Activated CD4-positive, alpha-beta T cell treated with anti-CD3 and anti-CD28 coated beads for 4 hours (primary cell): ENCODE results near the gene IPO4.

Experiments
- DNase-seq, 2 donors: peaks; one replicate each; pipeline ENCODE4 v3.0.0-alpha.2; 2020

The IPO4 gene

DNA sequence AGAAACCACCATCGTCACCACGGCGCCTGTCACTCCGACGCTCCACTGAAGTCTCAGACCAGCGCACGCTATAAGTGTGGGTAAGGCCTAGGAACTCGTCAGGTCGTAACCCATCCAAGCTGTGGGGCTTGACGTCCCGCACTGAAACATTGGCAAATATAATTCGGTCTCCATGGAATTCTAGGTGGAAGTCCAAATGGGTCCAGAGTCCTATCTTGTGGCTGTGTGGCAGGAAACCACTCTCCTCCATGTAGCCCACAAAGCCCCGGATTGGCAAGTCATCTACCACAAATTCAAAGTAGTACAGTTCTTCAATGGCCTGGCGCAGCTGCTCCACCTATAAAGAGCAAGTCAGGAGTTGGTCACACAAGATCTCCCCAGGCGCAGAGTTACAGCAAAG is 4.3 kb upstream of the IPO4 start:
- no peak for DNase-seq

DNA sequence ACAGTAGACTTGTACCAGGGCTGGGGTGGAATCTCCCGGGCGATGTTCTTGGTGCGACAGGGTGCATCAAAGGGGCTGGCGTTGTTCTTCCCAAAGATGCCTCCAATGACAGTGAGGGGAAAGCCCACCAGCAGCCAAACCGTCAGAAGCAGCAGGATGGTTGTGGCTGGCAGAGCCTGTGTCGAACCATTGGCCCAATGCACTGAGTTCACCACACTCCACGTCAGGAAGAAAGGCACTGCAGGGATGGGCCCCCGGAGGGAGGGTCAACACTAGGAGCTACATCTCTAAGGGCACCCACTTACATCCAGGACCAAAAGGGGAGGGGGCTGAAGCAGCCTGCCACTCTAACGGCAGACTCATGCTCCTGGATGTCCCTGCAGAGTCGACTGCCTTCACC is 1.8 kb upstream of the IPO4 start:
- DNase-seq = no peak

DNA sequence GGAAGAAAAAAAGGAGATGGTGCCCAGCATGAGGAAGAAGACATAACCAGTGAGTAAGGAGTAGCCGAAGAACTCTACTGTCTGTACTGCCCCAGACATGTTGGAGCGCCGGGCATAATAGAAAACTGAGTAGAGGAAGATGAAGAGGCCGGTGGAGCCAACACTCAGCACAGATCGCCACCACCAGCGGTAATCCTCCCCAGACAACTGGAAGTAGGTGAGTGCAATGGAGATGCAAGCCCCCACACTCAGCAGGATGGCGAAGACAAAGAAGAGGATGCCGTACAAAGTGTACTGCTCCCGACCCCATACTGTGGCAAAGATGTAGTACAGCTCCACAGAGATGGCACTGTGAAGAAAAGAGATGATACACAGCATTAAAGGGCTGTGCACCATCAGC is 844 bp upstream of the IPO4 start:
- no peak for DNase-seq

DNA sequence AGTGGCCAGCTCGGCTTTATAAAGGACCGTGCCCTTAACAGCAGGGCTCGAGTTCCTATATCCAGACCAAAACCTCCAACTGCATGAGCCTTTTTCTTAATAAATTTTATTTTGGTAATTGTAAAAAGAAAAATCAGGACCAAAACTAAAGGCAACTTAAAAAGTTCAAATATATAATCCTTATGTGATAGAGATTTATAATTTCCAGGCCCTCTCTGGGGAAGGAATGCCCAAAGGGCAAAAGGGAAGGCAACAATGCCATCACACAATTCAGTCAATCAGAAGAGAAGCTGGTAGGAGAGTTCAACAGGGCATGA is 401 bp upstream of the IPO4 start:
- no peak for DNase-seq

DNA sequence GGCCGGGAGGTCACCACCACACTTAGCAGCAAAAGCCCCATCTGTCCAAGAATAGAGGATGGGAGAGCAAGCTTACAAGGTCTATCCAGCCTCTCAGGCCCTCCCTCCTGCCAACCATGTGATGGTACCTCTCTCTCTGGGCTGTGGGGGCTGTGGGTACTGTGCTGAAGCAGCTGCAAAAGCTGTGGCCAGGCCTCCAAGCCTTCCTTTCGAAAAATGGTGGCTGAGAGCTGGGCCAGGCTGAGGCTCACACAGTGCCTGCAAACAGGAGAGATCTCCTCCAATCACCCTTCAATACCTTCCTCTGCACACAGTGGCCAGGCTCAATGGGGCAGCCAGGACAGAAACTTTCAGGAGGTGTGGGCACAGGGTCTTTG is 1.1 kb downstream of the IPO4 start:
- DNase-seq = no peak

DNA sequence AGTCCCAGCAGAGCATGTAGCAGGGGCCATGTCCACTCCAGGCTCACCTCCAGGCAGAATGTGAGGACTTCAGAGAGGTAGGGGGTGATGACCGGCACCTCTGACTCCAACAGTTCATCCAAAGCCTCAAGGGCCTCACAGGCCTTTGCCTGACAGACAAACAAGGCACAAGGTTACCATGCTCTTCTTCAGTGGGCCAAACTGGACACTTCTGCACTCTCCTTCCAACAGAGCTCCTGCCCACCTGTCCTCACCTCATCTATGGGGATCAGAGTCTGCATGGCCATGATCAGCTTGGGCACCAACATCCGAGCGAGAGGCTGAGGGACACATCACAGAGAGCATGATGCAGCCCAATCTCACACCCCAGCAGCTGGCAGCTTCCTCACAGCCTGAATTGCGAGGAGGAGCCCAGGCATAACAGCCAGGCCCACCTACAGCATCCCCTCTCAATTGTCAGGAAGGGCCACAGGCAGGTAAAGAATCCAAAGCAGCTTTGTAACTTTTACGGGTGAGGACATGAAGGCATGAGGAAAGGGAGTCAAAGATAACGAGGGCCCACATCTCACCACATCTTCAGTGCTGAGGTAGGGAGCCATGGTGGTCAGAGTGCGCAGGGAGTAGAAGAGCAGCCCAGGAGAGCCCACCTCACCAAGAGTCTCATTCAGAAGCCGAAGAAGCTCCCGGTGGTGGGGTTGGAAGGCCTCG is 1.6 kb downstream of the IPO4 start:
- no peak for DNase-seq

DNA sequence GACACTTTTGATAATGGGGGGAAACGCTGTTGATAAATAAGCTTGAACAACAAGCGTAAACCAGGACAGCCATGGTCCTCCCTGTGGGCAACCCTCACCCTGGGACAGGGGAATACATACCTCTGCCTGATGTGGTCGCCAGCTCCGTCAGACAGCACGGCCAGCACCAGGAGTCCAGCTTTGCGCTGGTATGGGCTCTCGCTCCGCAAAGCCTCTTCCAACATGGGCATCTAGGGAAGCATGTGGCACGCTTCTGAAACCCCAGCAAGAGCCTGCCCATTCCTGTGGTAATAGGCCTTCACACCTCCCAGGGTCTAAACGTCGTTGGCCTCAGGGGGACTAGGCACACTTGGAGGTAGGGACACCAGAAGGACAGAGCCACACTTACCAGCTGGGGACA is 2.9 kb downstream of the IPO4 start:
- DNase-seq = no peak

DNA sequence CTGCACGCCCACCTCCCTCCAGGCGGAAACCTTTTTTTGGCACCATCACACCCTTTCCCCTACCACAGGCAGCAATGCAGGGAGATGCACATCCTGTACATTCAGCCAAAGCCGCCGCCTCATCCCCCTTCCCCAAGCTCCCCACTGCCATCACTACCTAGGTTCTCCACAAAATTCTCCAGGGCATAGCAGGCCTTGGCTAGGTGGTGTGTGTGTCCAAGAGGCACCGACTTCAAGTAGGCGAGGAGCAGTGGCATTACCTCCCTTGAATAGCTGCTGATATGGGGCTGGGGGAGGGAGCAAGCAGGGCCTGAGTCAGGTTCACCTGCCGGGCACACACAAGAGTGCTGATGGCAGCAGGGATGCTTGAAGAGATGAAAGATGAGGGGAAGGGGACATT is 3.6 kb downstream of the IPO4 start:
- DNase-seq = no peak

DNA sequence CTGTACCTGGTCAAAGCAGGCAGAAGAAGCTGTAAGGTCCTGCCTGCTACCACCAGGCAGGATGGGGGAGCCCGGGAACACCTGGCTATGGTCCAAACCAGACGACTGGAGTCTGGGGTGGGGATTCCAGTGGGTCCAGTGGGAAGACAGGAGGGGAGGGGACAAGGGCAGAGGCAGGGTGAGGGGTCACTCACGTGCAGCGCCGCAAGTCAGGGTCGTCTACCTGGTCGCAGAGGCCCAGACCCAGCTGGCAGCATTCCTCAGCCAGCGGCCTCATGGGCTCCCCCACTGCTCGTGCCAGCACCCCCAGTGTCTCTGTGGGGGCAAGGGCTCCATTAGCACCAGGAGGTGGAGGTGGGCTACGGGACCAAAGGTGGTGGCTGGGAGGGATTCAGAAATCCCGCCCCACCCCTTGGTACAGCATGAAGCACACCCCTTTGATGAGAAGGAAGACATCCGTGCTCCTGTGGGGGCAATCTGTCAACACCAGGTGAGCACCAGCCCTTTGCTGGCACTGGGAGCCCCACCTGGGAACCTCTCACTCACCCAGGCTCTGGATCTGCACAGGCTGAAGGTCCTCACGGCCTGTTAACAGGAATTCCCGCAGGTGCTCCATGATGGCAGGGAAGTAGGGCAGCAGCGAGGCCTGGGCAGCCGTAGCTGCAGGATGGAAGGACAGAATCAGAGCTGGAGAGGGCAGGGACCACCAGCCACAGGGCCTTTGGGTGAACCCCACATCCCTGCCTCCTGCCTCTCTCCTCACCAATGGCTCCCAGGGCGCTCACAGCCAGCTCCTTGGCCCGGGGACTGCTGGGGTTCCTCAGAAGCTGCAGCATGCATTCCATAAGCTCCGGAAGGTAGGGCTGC is 4.3 kb downstream of the IPO4 start:
- DNase-seq = no peak

DNA sequence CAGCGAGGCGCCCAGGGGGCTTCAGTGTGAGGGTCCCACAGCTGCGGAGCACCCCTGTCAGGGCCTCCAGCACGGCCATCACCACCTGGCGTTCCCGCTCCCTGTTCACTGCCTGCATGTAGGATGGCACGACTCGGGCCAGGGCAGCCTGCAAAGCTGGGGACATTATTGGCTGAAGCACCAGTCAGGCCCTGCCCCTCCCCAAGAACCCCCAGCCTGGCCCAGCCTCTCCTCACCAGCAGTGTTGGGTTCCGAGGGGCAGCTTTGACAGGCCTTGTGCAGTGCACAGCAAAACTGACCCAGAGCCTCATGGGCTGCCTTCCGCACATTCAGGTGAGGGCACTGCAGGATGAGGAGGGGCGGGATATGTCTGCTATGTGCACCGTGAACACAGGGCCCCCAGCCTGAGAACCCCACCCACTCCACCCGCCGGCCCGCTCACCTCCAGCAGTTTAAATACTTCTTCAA is 5.6 kb downstream of the IPO4 start:
- no peak for DNase-seq

DNA sequence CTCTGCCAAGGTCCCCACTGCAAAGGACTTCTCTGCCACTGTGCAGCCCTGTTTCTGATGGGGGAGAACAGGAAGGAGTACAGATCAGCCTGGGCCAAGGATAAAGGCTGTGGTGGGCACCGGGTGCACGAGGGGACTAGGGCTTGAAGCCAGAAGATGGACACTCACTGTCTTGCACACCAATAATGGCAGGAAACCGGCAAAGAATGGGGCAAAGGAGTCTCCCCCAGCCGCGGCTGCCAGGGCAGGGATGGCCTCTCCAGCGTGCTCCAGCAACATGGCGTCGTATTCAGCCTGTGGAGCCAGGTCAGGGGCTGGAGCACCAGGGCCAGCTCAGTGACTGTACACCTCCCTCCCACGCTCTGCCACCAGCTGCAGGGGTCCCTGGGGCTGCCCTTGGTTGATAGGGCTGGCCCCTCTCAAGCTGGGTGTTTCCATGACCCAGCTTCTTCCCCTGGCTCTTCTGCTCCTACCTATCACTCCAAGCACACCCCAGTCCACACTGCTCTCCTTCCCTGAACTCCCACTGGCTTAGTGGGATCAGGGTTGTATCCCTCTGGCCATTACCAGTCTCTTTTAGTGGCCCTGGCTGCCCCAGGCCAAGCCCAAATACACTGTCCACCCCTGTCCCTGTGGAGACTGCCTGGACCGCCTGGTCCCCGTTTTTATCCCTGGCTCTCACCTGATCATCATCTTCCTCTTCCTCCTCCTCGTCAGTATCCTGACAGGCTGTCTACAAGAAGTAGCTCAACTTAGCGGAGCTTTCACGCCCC is 6.3 kb downstream of the IPO4 start:
- DNase-seq = no peak

DNA sequence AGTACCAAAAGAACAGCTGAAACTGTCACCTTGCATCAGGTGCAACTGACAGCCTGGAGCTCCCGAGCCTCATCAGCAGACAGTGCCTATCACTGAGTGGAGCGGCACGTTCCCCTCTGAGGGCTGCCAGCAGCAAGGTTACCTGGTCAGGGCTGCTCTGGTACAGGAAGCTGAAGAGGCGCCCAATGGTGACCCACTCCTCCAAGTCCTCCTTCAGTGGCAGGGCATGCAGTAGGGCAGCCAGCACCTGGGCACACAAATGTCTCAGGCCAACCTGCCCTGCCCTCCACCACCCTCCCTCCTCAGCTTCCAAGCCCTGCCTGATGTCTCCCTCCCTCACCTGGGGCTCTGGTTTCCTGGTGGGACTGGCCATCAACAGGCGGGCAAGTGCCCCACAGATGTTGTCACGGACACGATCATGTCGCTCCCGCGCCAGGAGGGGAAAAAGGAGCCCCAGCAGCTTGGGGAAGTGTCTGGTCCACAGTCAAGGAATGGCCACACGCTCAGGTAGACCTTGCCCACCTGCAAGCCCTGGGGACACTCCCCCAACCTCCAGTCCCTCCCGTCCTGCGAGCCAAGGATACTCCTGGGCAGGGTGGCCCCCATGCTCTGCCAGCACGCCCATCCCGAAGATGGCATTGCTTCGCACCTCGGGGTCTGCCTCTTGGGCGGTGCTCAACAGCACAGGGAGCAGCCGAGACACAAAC is 7.1 kb downstream of the IPO4 start:
- no peak for DNase-seq

DNA sequence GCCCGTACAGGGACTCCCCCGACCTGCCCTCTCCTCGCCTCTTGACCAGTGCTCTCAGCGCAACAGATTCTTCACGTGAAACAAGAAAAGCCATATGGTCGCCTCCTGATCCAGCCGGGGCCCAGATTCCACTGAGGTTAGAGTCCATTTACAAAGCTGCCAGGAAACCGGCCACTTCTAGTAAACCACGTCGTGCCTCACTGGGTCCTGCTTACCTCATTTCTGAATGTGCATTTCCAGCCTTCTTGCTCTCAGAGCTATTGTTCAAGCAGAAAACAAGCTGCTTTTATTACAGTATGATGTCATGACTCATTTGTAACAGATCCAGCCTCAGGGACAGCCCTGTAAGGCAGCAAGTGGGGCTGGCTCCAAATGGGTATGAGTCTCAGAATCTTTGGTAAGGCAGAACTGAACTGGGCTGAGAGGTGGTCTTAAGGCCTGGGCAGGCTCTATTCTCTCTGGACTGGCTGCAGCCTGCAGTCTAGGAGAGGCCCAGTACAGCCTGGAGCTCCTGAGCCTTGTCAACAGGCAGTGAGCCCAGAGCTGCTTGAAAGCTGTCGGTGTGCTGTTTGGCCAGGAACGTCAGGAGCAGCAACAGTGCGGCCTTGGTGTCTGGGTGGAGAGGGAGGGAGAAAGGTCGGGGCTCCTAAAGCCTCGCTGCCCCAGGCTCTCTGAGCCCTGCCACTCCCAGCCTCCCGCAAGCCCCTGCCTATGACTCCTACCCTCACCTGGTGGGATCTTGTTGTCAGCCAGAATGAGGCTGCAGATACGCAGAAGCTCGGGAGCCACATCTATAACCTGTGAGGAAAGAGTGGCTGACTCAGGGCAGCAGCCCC is 8.4 kb downstream of the IPO4 start:
- no peak for DNase-seq

DNA sequence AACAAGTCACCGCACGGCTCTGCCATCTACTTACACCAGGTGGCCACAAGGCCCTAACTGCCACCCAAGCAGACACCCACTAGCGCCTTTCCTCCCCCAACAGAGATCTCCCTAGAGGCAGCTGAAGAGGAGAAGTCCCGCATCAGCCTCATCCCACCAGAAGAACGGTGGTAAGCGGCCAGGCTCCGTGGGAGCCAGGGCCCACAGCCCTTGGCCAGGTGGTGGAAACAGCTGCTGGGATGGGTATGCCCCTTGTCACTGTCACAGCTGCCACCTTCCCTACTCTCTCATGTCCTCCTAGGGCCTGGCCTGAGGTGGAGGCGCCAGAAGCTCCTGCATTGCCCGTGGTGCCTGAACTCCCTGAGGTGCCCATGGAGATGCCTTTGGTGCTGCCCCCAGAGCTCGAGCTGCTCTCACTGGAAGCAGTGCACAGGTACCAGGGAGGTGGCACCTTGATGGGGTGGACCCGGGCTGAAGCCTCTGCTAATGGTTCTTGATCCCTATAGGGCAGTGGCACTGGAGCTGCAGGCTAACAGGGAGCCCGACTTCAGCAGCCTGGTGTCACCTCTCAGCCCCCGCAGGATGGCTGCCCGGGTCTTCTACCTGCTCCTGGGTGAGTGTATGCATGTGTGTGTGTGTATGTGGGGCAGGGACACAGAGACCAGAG is 9.2 kb downstream of the IPO4 start:
- no peak for DNase-seq

DNA sequence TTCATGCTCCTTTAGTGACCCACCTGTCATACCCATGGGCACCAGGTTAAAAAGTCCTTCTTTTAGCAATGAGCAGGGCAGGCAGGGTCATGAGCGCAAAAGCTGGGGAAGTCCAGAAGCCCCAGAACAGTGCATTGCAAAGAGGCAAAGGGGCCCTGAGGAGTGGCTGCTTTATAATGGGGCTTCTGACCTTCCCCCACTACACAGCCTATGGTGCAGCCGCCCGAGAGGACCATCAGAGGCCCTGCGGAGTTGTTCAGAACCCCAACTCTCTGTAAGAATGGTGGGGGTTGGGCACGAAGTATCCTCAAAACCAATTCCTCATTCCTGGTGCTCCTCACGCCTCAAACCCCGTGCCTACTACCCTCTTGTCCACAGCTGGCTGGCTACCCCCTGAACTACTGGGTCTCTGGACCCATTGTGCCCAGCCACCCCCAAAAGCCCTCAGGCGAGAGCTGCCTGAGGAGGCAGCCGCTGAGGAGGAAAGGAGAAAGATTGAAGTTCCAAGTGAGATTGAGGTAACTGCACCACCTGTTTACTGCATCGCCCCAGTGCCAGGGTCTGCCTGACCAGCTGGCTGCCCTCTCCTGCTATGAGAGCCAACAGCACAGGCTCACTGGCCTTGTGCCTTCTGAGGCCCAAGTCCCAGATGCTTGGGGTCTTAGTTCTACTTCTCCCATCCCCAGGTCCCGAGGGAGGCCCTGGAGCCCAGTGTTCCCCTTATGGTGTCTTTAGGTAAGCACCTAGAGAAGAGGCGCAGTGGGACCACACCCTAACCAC is 10.0 kb downstream of the IPO4 start:
- DNase-seq = no peak

DNA sequence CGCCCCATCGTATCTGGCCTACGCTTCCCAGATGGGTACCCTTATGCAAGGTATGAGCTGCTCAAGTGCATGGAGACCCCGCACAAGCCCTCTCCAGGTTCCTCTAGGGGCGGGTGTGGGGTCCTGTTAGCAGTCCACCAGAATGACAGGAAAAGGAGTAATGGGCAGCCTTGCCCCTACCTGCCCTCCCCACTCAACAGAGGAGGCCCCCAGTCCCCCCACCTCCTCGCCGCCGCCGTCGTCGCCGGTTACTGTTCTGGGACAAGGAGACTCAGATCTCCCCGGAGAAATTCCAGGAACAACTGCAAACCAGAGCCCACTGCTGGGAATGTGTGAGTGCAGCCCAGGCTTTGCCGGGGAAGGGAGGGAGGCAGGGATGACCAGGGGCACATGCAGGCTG is 10.7 kb downstream of the IPO4 start:
- no peak for DNase-seq

DNA sequence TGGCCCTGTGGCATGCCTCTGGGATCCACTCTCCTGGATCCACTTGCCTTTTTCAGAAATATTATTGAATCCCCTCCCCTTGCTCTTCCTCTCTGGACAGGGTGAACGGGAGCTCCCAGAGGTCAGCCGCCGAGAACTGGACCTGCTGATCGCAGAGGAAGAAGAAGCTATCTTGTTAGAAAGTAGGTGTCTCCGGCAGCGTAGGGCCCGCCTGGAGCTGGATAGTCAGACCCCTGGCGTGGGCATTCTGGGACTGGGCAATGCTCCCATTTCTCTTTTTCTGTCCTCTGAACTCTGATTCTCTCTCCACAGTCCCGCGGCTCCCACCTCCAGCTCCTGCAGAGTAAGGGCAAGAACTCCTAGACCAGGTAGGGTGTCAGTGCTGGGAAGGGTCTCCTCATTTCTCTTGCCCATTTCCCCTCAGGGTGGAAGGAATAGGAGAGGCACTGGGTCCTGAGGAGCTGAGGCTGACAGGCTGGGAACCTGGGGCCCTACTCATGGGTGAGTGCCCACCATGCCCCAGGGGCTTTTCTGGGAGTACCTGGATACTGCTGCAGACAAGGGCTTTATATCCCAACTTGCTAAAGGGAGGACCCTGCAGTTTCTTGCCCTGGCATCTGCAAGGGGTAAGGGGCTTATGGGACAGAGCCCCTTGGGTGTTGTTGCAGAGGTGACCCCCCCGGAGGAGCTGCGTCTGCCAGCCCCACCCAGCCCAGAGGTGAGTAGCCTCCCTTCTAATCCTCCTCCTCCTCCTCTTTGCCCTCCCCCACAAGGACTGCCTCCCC is 11.4 kb downstream of the IPO4 start:
- DNase-seq = no peak

DNA sequence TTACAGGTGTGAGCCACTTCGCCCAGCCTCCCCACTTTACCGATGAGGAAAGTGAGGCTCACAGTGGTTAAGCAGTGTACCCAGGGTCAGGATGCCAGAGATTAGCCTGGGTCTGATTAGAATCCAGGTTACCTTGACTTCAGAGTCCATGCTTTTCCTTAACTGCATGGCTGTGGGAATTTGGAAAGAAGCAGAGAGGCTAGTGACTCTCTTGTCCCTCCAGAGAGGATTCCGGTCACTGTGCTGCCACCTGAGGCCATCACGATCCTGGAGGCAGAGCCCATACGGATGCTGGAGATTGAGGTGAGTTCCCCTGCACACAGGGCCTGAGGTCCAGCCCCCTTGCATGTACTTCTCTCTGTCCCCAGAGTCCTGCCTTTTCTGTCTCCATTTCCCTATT is 12.0 kb downstream of the IPO4 start:
- no peak for DNase-seq

DNA sequence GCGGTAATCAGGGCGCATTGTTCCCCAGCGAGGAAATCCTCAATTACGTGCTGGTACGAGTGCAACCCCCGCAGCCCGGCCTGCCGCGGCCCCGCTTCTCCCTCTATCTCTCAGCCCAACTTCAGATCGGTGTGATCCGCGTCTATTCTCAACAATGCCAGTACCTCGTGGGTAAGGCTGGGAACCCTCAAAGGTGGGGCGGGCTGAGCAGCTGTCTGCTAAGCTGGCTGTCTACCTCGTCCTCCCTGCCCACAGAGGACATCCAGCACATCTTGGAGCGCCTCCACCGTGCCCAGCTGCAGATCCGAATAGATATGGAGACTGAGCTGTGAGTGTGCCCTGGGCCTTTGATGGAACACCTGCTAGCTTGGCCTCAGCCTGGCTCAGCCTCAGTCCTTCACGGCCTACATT is 15.7 kb downstream of the IPO4 start:
- DNase-seq = no peak

DNA sequence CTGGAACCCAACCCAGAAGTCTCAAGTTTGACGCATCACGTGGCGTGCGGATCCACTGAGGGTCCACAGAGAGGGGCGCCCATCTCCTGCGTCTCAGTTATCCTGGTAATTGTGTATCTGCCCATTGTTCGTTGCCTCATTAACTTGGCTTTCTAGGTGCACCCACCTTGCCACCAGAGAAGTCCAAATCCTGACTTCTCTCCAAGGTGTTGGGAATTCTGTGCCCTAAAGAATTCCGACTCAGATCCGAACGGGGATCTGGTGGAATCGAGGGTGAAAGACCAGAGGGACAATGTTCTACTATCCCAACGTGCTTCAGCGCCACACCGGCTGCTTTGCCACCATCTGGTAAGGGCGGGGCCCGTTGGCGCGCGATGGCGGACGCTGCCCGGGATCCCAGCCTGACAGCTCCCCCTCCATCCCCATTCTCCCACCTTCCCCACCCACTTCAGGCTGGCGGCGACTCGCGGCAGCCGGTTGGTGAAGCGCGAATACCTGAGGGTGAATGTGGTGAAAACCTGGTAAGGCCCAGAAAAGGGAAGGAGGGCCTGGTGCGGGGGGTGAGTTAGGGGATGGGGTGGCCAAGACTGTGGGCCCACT is 16.3 kb downstream of the IPO4 start:
- DNase-seq = no peak
